Sigmoid colon (tissue), 7 donors: ENCODE results near the gene ANKRD50. TPM values are rescaled to one million over a fixed set of nuclear protein-coding genes. Genes with fewer than 3 reads are reported as not detected.

Experiments used
- DNase-seq: peaks from one replicate; pipeline ENCODE4 v3.0.0-alpha.2; 2019
- H3K27ac ChIP-seq, 4 donors: fragments of 200-600 bp; sonication (generic); one replicate each; pipeline ENCODE4 v1.5.1; 2016 to 2019; ENCODE audit warnings: mild to moderate bottlenecking in 1 of 4
- H3K27me3 ChIP-seq, 3 donors: fragments of 200-600 bp; sonication (generic); one replicate each; pipeline ENCODE4 v1.5.1; 2019; ENCODE audit warnings: mild to moderate bottlenecking in 1 of 3
- H3K36me3 ChIP-seq, 4 donors: fragments of 200-600 bp; sonication (generic); one replicate each; pipeline ENCODE4 v1.5.1; 2016 to 2019
- H3K4me1 ChIP-seq, 4 donors: fragments of 200-600 bp; sonication (generic); one replicate each; pipeline ENCODE4 v1.5.1; 2017 to 2019
- H3K4me3 ChIP-seq, 4 donors: fragments of 200-600 bp; sonication (generic); one replicate each; pipeline ENCODE4 v1.5.1; 2017 to 2019; ENCODE audit warnings: mild to moderate bottlenecking in 2 of 4, moderate library complexity in 1 of 4
- H3K9me3 ChIP-seq, 4 donors: fragments of 200-600 bp in 3 of 4; sonication (generic) in 3 of 4; one replicate each; pipeline versions ENCODE4 v1.5.1 to v1.6.1; 2013 to 2019
- EP300 ChIP-seq, 4 donors: sonication (generic); formaldehyde crosslinking; IDR thresholded peaks; one replicate each; pipeline ENCODE4 v1.6.1; 2017; ENCODE audit warnings: antibody characterized with exemption in 4 of 4
- POLR2A ChIP-seq, 2 donors: fragments of 450-650 bp; IDR thresholded peaks; one replicate each; pipeline ENCODE4 v1.6.1; 2016; ENCODE audit warnings: antibody characterized with exemption in 2 of 2, mild to moderate bottlenecking in 2 of 2, moderate library complexity in 2 of 2
- POLR2AphosphoS5 ChIP-seq, 4 donors: sonication (generic); formaldehyde crosslinking; IDR thresholded peaks; one replicate each; pipeline ENCODE4 v1.6.1; 2017; ENCODE audit warnings: antibody characterized with exemption in 4 of 4
- WGBS, 2 donors: extraction: QIAGEN DNeasy Blood & Tissue Kit; methylation state at CpG; one replicate each; pipeline ENCODE4 v1.1.7; 2013; 5-methylcytosine and 5-hydroxymethylcytosine counted together
- intact Hi-C: fragments of 100-400 bp; cut with DNase I; formaldehyde crosslinking; loops from one replicate; pipeline ENCODE4 v1.15.1; 2023
- polyA plus RNA-seq, 3 donors: library from polyadenylated mRNA; stranded (reverse); fragments of 200-250 nt; gene quantifications; one replicate each; pipeline ENCODE4 v1.2.3, GENCODE V29; 2013
- total RNA-seq, 4 donors: library from RNA; depleted of rRNA; stranded (reverse); fragments of >200 nt; gene quantifications; one replicate each; pipeline ENCODE4 v1.1.0, GENCODE V29; 2016
- TF ChIP-seq, protein P1 (sequence below), 4 experiments: fragments of 450-650 bp in 3 of 4; fragments of 200-600 bp in 1 of 4; IDR thresholded peaks; one replicate each; pipeline ENCODE4 v1.5.1; 2016 to 2019; ENCODE audit warnings: antibody characterized with exemption in 4 of 4, mild to moderate bottlenecking in 3 of 4, moderate library complexity in 2 of 4
- donor health status: healthy with polysubstance abuse.
- donor health status: Bipolar disorder and iron deficiency.
- donor health status: healthy.

ANKRD50 gene
- total and polyA plus RNA-seq, 7 donors: 1.8 to 24.9 (median 12.5) TPM

- Histone ChIP-seq H3K36me3 (no peaks in the 10 kb centered on the region), H3K9me3 (no peaks in the 10 kb centered on the region)
- 88 to 89% methylated on average over 3 of the region's 3 CpGs for WGBS, 2 donors
Observed at GRCh38 chr4:124640022-124640730, 72.4 kb downstream of the ANKRD50 start.

DNA sequence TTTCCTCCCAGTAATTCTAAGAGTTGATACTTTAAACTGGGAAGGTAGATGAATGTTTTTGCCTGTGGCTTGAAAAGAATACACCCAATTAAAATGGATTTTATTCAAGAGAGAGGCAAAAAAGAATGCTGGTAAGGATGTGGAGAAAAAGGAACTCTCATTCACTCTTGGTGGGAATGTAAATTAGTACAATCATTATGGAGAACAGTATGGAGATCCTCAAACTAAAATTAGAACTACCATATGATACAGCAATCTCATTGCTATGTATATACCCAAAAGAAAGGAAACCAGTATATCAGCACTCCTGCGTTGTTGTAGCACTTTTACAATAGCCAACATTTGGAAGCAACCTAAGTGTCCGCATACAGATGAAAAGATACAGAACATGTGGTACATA lies 75.2 kb downstream of the ANKRD50 start:
- TF ChIP-seq POLR2A (IDR thresholded peaks at IDR 0.05) (no peak), POLR2AphosphoS5 (IDR thresholded peaks at IDR 0.05) (no peak), EP300 (IDR thresholded peaks at IDR 0.05) (no peak)
- TF ChIP-seq, protein P1, sequence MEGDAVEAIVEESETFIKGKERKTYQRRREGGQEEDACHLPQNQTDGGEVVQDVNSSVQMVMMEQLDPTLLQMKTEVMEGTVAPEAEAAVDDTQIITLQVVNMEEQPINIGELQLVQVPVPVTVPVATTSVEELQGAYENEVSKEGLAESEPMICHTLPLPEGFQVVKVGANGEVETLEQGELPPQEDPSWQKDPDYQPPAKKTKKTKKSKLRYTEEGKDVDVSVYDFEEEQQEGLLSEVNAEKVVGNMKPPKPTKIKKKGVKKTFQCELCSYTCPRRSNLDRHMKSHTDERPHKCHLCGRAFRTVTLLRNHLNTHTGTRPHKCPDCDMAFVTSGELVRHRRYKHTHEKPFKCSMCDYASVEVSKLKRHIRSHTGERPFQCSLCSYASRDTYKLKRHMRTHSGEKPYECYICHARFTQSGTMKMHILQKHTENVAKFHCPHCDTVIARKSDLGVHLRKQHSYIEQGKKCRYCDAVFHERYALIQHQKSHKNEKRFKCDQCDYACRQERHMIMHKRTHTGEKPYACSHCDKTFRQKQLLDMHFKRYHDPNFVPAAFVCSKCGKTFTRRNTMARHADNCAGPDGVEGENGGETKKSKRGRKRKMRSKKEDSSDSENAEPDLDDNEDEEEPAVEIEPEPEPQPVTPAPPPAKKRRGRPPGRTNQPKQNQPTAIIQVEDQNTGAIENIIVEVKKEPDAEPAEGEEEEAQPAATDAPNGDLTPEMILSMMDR (IDR thresholded peaks at IDR 0.05): no peak
- intact Hi-C loops: no loop called here

More at GRCh38 chr4:124640022-124640730, 72.4 kb downstream of the ANKRD50 start:
- Histone ChIP-seq H3K27ac (no peak overlapping the region), H3K27me3 (no peaks in the 10 kb centered on the region), H3K4me3 (no peak overlapping the region), H3K4me1 (no peaks in the 10 kb centered on the region)
- TF ChIP-seq POLR2AphosphoS5 (IDR thresholded peaks at IDR 0.05): no peak
- TF ChIP-seq, protein P1 (IDR thresholded peaks at IDR 0.05): no peak
- TF ChIP-seq POLR2A (IDR thresholded peaks at IDR 0.05): no peak
- no peak for TF ChIP-seq EP300 (IDR thresholded peaks at IDR 0.05)
- intact Hi-C loops: no loop called here
- DNase-seq: no peak

GRCh38 chr4:124636788-124637187 lies 75.7 kb downstream of the ANKRD50 start:
- WGBS, 2 donors: 90 to 94% methylated on average over 1 of the region's 1 CpG
- DNase-seq: no peak
- Histone ChIP-seq H3K9me3 (no peaks in the 10 kb centered on the region), H3K4me3 (no peak overlapping the region), H3K36me3 (no peaks in the 10 kb centered on the region), H3K27me3 (no peaks in the 10 kb centered on the region), H3K27ac (no peak overlapping the region), H3K4me1 (no peaks in the 10 kb centered on the region)
- TF ChIP-seq EP300 (IDR thresholded peaks at IDR 0.05) (no peak), POLR2AphosphoS5 (IDR thresholded peaks at IDR 0.05) (no peak), POLR2A (IDR thresholded peaks at IDR 0.05) (no peak)
- TF ChIP-seq, protein P1 (IDR thresholded peaks at IDR 0.05): no peak
- intact Hi-C loops: no loop called here

More for the DNA sequence above, 75.2 kb downstream of the ANKRD50 start:
- Histone ChIP-seq H3K4me3 (no peak overlapping the region), H3K9me3 (no peaks in the 10 kb centered on the region), H3K27ac (no peak overlapping the region), H3K27me3 (no peaks in the 10 kb centered on the region), H3K4me1 (no peaks in the 10 kb centered on the region), H3K36me3 (no peaks in the 10 kb centered on the region)
- 96% methylated on average over 2 of the region's 2 CpGs for WGBS, 2 donors
- DNase-seq: no peak

GRCh38 chr4:124635331-124635730 lies 77.2 kb downstream of the ANKRD50 start:
- H3K36me3 ChIP-seq: no peaks in the 10 kb centered on the region
- H3K27me3 ChIP-seq: no peaks in the 10 kb centered on the region
- H3K4me3 ChIP-seq: no peak overlapping the region
- H3K9me3 ChIP-seq: no peaks in the 10 kb centered on the region
- intact Hi-C loops: no loop called here
- no peak for DNase-seq
- TF ChIP-seq EP300 (IDR thresholded peaks at IDR 0.05): no peak
- no peak for TF ChIP-seq POLR2A (IDR thresholded peaks at IDR 0.05)
- TF ChIP-seq POLR2AphosphoS5 (IDR thresholded peaks at IDR 0.05): no peak
- TF ChIP-seq, protein P1 (IDR thresholded peaks at IDR 0.05): no peak
- WGBS, 2 donors: 91% methylated on average over 4 of the region's 4 CpGs
- no peak overlapping the region for H3K27ac ChIP-seq
- H3K4me1 ChIP-seq: no peaks in the 10 kb centered on the region
